Measurements from ENCODE around the gene ABHD17C.
"Not testable (repeated sequence)": the region's sequence is repeated elsewhere in the genome, so short reads cannot be mapped to it uniquely, and the experiment has no call there.

Gene ABHD17C

DNA sequence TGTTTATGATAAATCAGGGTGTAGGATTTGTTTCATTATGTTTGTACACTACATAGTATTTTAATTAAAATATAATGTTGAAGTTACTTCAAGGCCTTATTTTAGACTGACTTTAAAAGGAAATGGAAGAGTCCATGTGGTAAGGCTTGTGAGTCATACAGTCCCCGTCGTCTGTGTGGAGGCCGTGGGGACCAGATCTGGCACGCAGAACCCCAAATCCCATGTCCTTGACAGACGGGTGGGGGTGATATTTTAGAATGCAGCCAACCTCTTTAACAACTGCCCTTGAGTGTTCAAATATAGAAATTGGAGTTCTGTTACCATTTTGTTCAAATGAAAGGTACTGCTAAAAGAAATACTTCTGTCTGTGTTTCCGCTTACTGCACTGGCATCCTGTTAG, 35.8 kb downstream of the ABHD17C start:
- DNase-seq (ENCODE audit: low read depth in 2 of 2), result no peak

DNA sequence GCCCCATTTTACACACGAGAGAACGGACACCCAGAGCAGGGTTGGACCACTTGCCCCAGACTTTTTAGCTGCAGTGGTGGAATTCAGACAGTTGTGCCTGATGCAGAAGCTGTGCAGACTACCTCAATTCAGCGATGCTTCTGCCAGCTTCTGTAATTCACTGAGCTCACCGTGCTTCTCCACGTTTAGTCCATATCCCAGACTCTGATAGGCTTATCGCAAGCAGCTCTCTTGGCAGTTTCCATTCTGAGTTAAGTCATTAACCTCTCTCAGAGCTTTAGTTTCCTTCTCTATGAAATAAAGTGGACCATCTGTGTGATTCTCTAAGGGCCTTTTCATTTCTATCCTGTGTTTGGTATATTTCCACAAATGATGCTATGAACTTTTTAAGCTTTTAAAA, 37.1 kb downstream of the ABHD17C start:
- no peak for DNase-seq (ENCODE audit: low read depth in 2 of 2)

DNA sequence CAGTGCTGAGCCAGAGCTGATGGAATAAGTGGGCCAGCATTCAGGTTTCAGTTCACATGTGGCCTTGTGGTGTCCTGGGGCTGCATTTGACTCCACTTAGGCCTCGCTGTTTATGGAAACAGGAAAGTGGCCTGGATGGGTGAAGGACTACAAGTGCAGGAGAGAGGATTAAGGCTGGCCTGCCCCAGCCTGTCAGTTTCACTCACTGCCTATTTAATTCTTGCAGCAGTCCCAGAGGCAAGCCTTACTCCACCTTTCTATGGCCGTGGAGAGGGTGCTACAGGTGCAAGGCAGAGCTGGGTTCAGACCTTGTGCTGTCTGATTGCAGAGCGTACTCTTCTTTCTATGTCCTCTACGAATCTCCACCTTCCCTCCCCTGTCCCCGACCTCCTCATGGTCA, 37.7 kb downstream of the ABHD17C start:
- DNase-seq (ENCODE audit: low read depth in 2 of 2), result no peak

DNA sequence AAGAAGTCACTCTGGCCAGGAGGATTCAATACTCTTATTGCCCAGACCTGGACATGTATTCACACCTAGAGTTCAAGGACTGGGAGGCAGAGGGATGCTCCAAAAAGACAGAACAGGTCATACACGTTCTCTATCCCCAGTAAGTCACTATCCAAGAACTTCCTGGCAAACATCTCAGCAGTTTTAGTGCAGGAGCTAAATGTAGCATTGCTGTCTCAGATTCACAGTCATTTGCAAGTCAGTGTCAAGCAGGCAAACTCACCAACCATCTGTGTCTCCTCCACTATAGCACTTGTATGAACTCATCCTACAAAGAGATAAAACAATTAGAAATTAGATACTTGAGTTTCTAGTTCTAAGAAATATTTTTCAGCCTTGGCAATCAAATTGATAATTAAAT, 38.4 kb downstream of the ABHD17C start:
- DNase-seq (ENCODE audit: low read depth in 2 of 2), result no peak

DNA sequence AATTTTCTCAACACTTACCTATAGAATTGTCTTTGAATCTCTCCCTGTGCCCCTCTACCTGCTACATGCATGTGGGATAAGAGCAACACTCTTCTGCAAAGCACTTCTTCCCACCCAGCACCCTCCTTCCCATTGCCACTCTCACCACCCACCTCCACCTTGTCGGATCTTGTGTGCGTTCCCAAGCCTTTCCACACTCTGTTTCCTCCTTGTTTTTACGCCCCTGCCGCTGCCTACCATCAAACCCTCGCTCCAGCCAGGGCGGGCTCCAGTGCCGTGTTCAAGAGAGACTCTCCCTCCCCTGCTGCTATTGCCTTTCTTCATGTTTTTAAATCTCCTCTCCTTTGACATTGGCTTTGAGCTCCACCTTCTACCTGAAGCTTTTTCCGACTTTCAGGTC, 40.2 kb downstream of the ABHD17C start:
- no peak for DNase-seq (ENCODE audit: low read depth in 2 of 2)

DNA sequence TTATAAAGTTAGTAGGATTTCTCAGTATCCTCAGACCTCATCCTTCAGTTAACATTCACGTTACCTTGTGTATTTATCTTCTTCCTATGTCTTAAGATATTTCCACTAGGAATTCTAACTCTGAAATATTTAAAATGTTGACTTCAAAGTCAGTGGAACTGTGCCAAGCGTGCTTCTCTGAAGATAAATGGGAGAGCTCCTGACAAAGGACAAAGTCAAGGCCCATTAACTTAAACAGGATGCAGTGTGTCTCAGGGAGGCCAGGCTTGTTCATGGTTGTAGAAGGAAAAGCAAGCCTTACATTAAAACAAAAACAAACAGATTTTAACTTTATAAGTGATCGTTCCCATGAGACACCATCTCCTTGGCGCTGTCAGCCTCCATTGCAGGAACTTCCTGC, 41.5 kb downstream of the ABHD17C start:
- DNase-seq (ENCODE audit: low read depth in 2 of 2), result no peak

DNA sequence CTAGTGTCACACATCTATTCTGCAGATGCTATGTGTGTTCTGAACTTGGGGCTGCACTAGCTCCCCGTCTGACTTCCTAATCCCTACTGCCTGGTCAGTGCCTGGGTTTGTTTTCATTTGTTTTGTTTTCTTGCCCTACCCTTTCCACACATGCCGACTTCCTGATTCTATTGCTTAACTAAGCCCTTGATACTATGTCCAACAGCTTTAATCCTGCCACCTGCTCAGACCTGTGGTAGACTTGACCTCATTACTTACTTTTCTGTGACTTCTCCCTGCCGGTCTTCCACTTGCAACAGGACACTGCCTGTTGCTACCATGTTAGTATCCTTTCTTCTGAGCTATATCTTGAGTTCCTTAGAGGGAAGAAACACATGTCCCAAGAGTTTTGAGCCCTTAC, 44.8 kb downstream of the ABHD17C start:
- no peak for DNase-seq (ENCODE audit: low read depth in 2 of 2)

DNA sequence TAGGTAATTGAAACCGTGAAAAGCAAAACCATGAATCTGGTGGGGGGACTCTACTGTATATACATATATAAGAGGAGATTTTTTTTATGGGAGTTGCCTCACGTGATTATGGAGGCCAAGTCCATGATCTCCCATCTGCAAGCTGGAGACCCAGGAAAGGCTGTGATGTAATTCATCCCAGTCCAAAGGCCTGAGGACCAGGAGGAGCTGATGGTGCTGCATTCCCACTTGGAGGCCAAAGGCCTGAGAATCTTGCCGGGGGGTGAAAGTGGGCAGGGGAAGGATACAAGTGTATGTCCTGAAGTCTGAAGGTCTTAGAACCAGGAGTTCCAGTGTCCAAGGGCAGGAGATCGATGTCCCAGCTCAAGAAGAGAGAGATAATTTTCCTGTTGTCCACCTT, 47.0 kb downstream of the ABHD17C start:
- DNase-seq (ENCODE audit: low read depth in 2 of 2), result no peak

DNA sequence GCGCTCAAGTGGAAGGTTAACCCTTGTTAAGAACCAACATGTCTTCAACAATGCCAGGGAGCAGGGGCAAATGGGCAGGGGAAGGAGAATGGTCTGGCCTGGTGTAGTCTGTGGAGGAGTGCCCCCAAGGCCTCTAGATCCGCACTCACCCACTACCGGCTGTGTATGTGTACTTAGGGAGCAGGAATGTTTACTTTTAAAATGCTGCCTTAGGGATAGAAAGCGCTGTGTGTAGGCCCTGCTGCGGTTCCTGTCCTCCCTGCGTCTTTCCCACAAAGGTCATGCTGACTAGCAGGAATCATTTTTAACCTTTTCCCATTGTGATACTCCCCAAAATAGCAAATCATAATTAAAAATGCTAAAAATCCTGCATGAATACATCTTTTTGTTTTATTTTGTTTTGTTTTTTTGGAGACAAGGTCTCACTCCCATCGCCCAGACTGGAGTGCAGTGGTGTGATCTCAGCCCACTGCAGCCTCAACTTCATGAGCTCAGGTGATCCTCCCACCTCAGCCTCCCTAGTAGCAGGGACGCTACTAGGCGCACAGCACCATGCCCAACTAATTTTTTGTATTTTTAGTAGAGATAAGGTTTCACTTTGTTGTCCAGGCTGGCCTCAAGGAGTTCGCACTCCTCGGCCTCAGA, 48.2 kb downstream of the ABHD17C start:
- no peak for DNase-seq (ENCODE audit: low read depth in 2 of 2)

DNA sequence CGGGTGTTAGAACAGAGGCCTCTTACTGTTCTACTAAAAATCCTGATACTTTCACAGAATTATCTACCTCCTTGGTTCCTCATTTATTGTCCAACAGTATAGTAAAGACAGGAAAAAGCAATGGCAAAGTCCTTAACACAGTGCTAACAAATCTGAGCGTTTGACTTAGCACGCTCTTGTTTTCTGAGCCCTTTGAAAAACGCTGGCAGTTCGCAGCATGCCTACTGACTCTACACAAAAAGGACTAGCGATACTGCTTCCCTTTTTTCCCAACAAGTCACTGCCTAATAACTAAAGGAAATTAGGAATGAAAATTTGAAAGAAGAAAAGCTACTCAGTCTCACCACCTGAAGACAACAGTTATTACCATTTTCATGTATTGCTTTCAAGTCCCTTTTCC, 49.3 kb downstream of the ABHD17C start:
- DNase-seq (ENCODE audit: low read depth in 2 of 2), result no peak

DNA sequence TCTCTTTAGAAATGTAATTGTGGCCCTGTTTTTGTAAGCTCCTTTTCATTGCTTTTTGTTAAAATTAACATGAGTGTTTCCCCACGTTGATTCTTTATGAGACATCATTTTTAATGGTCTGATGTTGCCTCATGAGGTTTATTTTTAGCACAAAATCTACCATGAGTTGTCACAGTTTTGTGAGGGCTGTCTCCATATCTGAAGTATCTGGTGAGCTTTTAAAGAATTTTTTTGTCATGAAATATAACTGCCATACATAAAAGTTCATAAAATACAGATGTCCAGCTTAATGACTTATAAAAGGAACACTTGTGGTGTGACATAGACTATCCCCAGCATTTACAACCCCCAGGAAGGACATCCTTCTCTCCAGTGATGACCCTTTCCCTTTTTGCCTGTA, 49.7 kb downstream of the ABHD17C start:
- no peak for DNase-seq (ENCODE audit: low read depth in 2 of 2)

DNA sequence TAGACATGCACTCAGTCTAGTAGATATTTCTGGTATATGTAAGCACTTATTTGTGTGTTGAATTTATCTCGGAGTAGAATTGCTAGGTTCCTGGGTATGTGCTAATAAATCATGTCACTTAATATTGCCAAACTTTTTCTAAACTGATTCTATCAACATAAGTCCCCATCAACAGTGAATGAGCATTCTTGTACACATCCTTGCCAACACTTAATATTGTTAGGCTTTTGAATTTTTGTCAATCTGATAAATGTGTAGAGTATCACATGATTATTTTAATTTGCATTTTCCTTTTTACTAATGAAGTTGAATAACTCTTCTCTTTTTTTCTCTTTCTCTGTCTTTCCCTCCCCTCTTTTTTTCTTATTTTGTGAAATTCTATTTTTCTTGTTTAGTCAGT, 50.8 kb downstream of the ABHD17C start:
- no peak for DNase-seq (ENCODE audit: low read depth in 2 of 2)

DNA sequence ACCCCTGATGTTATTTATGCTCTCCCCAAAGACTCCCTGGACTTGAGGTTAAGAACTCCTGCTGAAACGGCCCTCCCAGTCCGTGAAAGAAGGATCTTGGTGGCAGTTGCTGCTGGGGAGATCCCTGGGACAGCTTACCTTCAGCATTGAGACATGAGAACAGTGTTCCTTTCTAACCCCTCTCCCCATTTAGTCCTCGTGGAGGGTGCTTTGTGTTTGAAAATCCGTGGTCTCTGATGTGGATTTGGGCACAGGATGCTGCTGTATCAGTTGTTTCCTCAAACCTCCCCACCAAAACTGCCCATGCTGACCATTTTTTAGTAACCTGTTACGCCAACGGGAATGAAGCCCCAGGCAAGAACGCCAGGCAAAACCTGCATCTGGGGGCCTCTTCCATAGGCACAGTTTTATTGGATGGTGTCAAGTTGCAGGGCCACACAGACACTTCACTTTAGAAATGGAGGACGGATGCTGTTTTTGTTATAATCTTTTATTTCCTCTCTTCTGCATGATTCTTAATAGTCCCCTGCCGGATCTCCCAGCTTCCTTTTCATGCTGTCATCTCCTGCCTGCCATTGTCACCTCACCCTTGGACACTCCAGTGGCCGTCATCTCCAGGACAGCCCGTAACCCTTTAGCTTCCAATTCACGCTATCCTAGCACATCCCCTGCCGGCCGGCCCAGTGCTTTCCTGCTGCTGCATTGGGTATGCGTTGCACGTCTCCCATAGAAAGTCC, 52.4 kb downstream of the ABHD17C start:
- no peak for DNase-seq (ENCODE audit: low read depth in 2 of 2)

DNA sequence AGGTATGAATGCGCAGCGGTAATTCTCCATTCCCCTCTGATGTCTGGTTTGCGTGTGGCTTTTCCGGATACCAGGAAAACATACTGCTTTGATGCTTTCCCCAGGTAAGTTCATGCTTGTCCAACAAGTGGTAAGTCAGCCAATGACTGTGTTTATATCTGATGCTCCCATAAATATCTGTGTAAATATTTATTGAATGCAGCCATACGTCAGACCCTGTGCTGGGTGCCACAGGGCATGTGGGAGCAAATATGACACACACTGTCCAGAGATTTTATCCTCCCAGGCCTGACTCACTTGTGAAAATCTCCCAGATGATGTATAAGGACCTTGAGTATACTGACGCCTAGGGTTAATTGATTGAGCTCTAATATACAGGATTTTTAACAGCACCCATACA, 54.5 kb downstream of the ABHD17C start:
- no peak for DNase-seq (ENCODE audit: low read depth in 2 of 2)

DNA sequence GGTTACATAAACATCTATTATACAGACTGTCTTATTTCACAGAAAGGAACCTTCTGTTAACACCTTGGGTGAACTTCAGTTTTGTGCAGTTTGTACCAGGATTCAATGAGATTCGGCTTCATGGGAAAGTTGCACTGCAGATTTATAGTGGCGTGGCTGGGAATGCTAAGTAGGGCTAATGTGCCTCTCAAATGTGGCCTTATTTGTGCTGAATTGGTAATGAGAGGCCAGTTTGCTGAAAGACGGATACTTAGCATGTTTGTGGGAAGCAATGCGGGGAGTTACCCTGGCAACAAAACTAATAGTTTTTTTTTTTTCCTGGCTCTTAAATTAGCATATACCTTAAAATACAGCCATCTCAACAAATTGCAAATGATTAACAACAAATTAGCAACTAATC, 55.5 kb downstream of the ABHD17C start:
- DNase-seq (ENCODE audit: low read depth in 2 of 2), result no peak

DNA sequence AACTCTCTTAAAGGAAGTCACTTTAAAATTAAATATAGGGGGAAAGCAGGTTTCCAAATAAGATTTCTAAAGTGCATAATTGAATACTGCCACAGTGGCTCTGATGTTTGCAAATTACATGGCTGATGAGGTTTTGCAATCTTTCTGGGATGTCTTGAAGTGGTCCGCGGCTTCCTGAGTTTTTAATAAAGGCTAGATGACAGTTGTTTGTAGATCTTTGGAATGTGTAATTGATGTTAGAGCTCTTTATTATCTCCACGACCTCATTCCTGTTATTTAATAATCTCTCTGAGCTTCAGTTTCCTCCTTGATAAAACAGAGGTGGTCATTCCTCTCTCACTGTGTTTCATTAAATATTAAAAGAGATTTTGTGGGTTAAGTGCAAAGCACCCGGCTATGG, 57.1 kb downstream of the ABHD17C start:
- no peak for DNase-seq (ENCODE audit: low read depth in 2 of 2)

DNA sequence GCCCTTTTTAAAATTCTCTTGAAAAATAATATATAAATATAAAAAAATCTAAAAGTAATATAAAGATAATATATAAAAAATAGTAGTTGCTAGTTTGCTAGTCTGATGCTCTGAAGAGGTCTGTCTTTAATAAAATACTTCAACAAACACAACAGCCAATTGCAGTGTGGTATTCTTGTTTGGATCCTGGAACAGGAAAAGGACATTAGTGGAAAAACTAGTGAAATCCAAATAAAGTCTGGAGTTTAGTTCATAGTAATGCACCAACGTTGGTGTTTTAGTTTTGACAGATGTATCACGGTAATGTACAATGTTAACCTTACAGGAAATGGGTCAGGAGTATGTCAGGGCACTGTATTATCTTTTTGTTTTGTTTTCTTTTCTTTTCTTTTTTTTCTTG, 58.1 kb downstream of the ABHD17C start:
- DNase-seq (ENCODE audit: low read depth in 2 of 2), result no peak

DNA sequence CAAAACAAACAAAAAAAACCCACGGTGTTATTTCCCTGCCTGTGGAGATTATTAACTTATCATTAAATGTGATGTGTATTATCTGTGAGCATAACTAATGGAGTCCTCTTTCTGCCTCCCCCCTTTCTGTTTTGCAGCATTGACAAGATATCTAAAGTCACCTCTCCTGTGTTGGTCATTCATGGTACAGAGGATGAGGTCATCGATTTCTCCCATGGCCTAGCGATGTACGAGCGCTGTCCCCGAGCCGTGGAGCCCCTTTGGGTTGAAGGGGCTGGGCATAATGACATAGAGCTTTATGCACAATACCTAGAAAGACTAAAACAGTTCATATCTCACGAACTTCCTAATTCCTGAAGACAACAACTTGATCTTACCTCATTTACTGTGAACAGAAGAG, 58.9 kb downstream of the ABHD17C start:
- no peak for DNase-seq (ENCODE audit: low read depth in 2 of 2)

DNA sequence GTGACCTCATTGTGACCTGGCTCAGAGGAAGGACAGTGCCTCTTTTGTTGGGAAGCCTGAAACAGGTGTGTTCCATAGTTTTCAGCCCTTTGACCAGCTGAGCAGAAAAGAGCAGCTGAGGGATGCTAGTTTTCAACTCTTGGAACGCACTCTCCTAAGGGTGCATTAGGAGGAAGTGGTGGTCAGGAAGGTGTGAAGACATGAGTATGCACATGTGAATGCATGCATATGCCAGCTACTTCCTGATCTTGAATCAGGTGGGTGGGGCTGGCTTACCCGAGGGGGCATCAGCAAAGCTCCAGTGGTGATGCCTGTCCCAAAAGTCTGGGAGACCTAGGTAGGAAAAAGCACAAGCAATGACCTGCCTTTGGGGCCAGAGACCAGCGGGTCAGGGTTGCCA, 60.8 kb downstream of the ABHD17C start:
- DNase-seq (ENCODE audit: low read depth in 2 of 2), result no peak

DNA sequence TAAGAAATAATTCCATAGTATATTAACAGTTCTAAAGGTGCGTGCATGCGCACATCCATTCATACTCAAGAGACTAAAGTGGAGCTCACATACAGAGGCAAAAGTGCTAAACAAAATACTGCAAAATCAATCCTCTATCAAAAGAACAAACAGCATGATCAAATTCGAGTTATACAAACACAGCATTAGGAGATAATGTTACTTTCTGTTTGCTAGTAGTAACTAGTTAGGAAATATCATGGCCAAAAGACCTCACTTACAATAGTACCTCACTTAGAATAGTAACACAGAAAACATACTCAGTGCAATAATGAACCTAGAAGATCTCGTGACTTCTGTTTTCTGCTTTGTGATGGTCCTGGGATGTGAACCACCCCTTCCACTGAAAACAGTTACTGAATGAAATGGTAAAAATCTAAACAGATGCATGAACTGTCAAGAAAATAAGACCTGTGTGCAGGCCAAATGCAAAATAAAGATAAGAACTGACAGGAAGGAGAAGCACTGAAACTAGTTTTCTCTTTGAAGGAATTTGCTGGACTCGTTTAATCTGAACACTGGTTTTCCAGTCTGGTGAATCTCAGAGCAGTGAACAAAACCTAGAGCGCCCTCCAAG, 63.1 kb downstream of the ABHD17C start:
- no peak for DNase-seq (ENCODE audit: low read depth in 2 of 2)

DNA sequence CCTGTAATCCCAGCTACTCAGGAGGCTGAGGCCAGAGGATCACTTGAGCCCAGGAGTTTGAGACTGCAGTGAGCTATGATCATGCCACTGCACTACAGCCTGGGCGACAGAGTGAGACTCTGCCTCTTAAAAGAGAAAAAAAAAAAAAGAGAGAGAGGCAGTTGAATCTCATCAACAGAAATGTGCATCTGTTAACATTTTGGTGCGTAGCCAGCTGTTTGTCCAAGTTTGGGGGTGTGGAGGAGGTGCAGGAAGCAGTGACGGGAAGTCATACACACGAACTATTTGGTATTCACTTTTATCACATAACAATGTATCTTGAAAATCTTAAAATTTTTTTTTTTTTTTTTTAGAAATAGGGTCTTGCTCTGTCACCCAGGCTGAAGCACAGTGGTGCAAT, 65.8 kb downstream of the ABHD17C start:
- no peak for DNase-seq (ENCODE audit: low read depth in 2 of 2)

DNA sequence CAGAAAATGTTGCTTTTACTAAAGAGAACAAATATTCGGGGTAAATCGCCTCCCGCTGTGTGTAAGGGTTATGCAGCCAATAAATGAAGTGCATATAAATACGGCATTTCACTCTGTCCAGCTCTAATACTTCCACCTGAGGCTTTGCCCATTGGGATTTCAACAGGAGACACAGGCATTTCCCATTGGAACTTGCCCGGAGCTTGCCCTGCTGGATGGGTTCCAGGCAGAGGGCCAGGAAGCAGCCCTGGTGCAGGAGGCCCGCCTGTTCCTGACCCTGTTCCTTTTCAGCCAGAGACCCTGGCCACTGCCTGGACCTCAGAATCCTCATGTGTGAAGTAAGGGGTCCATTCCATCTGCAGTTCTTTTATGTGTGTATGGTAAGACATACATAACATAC, 66.6 kb downstream of the ABHD17C start:
- DNase-seq (ENCODE audit: low read depth in 2 of 2), result no peak

DNA sequence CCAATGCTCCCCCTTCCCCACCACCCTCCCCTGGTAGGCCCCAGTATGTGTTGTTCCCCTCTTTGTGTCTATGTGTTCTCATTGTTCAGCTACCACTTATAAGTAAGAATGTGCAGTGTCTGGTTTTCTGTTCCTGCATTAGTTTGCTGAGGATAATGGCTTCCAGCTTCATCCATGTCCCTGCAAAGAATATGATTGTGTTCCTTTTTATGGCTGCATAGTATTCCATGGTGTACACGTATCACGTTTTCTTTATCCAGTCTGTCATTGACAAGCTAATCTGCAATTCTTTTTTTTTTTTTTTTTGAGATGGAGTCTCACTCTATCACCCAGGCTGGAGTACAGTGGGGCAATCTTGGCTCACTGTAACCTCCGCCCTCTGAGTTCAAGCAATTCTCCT, 68.1 kb downstream of the ABHD17C start:
- not testable (repeated sequence) for DNase-seq (ENCODE audit: low read depth in 2 of 2)

All from stimulated activated CD8-positive, alpha-beta memory T cell treated with anti-CD3 and anti-CD28 coated beads, Interleukin-15, amount 100 ng/mL, for 48 hours (primary cell).